ENCODE measurements around the gene WNT5A.
"Not testable (repeated sequence)": the region's sequence is repeated elsewhere in the genome, so short reads cannot be mapped to it uniquely, and the experiment has no call there.

The WNT5A gene

DNA sequence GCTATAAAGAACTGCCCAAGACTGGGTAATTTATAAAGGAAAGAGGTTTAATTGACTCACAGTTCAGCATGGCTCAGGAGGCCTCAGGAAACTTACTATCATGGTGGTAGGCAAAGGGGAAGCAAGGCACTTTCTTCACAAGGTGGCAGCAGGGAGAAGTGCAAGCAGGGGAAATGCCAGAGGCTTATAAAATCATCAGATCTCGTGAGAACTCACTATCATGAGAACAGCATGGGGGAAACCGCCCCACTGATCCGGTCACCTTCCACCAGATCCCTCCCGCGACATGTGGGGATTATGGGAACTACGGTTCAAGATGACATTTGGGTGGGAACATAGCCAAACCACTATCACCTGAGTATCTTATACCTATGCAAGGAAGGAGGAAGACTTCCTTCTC lies 18.0 kb upstream of the WNT5A start:
- not testable (repeated sequence) for DNase-seq

DNA sequence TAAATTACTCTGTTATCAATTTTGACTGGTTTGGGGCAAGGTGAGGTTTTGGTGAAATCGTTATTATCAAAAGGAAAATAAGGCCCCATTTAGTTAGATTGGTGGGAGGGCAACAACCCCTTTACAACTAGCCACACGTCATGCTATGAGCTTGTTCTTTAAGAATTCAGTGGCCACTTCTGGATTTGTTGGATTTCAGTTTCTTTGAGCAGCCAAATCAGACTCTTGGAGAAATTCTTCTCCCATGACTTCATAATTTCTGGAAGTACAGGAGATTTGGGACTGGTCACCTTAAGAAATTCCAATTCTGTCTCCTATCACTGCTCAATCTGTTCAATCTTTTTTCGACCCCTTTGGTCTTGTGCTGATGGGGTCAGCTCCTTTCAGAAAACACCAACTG lies 14.8 kb upstream of the WNT5A start:
- no peak for DNase-seq

DNA sequence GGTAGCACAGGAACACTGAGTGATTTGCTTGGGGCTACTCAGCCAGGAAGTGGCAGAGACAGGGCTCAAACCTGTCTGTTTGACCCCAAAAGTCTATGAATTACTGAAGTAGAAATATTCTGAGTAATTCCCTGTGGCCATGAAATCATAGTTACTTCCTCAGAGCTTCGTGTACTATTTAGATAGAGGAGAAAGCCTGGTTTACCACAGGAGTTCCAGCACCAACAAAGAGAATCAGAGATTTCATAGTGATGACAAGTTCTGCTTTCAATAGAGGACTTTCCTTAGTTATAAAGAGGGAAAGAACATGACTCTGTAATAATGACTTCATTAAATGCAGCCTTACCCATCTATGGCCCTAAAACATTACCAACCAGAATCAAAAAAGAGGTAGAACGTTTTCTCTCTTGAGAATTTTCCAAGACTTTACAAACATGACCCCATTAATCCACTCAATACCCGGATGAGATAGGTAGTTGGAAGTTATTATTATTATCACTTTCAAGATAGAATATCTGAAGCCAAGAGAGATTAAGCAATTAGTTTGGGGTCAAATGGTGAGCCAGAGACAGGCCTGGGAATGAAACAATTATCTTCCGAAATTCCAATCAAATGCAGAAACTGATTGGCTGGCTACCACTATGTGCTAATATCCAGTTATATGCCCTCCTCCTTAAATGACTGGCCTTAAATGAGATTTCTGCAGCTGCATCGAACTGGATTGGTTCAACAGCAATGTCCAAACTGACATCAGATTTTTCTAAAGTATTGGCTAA lies 13.6 kb upstream of the WNT5A start:
- DNase-seq, result no peak

DNA sequence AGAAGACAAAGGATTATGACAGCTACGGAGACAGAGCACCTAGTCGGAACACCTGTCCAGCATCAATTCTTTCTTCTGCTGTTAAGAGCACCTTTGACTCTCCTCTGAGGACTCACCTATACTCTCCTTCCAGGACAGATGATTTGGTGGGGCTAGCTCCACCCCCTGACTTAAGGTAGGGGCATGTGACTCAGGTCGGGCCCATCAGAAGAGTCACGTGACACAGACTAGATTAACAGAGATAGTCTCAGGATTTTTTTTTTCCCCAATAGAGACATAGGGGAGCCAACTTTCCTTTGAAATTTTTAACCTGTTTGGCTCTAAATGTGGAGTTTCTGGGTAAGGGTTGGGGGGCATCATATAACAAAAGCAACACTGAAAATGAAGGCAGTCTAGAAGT lies 11.4 kb upstream of the WNT5A start:
- no peak for DNase-seq

DNA sequence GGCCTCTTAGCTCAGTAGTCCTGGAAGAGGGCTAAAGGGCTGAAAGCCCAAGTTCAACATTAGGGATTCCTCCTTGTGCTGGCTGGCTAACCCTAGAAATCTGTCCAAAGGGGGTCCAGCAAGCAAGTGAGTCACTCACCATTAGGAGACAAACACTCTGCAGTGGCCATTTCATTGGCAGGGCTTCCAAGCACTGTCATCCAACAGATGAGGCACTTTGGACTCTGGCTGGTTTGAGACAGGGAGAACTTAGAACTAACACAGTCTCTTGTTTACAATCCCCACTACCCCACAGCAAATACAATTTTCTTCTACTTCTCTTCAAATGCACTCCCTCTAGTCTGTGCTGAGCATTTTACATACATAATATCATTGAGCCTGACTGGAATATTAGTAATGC lies 10.1 kb upstream of the WNT5A start:
- DNase-seq, result no peak

DNA sequence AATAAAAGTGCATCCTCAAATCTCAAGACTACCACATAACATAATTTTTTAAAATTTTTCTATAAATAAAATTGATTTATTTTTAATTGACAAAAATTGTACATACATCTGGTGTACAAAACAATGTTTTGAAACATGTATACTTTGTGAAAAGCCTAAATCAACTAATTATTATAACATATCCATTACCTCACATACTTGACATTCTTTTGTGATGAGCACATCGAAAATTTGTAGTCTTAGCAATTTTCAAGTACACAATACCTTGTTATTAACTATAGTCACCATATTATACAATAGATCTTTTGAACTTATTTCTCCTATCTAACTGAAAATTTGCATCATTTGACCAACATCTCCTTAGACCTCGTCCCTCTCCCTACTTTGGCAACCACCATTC lies 7.9 kb upstream of the WNT5A start:
- DNase-seq, result no peak

DNA sequence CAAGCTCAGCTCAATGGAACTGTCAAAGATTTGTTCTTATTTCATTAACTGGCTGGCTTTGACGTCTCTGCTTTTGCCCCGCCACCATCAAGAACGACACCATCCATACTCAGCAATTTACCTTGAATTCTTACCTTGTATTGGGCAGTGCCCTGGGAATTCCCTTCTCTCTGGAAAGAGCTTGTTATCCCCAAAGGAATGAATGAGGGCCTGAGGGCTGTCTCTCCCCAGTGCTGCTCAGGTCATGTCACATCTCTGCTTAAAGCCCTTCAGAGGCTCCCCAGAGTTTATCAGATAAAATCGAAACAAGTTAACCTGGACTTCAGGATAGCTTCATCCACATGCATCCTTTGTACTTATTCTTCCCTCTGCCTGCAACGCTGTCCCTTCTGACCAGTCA lies 5.9 kb upstream of the WNT5A start:
- DNase-seq, result no peak

DNA sequence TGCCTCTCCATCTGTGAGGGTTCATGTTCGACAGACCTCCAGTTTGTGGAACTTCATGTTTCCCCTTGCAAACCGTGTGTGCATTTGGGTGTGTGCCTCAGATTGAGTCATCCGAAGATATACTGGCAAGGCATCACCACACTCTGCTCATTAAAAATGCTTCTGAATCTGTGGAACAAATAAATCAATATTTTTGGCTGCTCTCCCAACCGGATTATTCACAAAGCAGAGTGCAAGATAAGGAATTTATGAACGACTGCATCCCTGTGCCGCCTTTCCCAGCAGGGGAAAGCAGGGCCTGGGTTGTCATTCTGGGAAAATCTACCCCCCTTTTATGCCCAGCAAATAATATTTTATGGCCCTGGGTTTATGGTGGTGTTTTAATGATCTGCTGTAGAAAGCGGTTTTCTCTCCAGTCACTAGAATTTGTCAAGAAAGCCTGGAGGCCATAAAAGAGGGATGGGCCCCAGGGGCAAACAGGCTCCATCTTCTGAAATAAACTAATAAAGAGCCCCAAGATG lies 4.2 kb upstream of the WNT5A start:
- no peak for DNase-seq

DNA sequence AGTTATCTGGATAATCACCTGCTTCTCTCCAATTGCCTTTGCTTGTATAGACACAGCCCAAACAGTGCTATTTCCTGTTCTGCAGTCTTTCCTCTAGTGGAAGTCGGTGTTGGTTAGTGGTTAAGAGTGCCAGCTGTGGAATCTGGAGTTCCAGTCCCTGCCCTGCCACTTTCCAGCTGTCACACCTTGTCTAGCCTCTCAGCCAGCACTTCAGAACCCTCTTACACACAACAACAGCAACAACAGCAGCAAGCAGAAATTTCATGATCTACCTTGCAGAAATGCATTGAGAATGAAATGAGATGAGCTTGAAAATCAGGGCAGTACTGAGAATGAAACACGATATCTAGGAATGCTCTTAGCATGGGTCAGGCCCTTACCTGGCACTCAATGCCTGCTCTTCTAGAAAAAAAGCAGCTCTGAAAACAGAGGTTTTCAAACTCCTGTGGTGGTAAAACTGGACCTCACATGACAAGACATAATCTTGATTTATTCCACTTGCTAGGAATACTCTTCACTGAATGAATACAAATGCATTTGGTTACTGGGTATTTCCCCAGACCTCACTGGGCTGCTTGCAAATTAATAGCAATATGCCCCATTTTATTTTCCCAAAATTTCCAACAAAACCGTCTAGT lies 3.3 kb upstream of the WNT5A start:
- no peak for DNase-seq

DNA sequence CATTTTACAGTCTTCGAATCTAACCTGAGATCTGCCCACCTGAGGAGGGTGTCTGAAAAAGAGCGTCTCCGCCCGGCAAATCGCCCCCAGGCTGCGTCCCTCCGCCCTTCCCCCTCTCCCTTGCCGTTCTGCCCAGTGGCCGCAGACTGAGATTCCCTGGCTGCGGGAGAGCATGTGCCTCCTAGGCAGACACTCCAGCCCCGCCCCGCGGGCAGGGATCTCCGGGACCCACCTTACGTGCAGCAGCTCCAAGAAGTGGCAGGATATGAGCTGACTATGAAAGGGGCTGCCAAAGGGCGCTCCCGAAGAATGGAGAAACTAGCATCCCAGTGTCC lies 2.7 kb upstream of the WNT5A start:
- no peak for DNase-seq

DNA sequence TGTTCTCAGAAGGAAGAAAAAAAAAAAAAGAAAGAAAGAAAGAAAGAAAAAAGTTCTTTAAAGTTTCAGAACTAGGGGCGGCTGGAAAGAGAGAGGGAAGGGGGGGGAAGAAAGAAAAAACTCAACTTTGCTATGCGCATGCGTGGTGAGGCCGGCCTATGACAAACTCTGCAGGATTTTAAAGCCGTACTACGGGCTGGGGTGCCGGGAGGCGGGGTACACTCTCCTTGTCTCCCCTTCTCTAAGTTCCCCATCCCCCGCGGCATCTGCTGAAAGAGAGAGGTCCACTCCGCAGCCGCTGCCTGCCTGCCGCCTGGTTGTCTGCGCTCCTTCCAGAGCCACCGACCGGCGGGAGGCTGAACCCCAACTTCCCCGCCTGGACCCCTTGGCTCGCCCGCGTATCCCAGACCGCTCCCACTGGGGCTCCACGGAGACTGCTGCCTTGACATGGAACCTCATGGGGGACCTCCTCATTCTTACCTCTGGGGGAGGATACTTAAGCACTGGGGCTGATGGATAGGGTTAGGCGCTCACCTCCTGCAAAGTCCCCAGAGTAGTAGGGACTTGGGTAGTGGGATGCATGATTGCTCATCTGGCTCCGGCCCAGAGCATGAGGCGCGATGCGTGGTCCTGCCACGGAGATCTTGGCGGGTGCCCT lies 1.4 kb upstream of the WNT5A start:
- DNase-seq, result no peak

DNA sequence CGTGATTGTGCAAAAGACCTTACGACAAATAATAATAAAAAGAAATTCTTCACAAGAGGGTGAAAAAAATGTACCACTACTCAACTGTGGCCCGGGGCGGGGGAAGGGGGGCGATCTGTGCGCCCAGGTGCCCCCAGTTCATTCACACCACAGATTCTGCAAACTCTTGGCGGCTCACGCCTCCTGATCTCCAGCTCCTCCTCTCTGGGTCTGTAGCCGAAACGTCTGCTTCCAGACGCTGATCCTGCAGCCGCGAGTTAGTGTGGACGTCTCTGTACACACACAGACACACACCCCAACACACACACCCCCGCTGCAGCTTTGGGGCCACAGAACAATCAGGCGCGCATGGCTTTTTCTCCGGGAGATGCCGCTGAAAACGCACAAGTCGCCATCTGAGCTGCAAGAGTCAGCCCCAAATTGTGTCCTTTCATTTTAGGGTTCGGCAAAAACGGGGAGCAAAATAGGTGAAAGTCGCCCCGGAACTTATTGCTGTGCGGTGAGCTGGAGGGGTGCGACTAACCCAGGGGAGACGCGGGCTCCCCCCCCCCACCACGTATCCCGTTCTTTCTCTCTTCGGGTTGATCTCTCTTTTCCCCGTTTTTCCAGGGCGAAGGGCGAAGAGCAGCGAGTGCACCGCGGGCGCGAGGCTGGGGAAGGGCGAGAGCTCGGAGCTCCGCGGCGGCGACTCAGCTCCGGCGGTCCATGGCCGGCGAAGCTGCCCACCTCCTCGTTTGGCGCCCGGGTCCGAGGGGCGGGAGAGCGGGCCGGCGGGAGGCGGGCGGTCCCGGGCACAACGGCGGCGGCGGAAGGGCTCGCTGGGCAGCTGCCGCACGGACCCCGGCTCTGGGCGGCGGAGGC lies 505 bp upstream of the WNT5A start:
- DNase-seq, result no peak

DNA sequence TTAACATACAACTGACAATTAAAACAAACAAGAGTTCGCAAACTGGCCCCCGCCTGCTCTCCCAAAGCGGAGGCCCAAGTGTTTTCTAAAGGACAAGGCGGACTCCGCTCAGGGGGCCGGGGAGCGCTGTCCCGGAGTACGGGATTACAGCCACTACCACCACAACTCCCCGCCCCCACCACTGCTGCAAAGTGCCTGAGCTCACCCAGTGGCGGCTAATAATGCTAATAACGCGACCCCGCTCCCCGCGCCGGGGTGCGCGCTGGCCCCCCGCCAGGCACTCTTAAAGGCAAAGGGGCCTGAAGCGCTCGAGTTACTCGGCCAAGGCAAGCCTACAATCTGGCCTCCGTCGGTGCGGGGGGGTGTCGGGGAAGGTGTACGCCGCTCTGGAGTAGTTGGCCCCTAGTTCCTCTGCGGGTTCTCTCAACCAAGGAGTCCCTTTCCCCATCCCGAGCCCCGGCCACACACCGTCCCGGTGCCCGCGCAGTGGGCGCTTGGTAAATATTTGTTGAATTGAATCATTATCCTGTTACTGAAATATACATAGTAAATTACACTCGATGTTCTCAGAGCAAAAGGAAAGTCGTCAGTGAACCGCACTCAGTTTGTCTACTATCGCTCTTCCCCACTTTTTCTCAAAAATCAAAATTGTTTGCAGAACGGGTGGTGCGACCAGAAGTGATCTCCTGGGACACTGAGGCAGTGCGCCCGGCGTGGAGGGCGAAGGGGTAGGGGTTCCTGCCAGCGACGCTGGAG lies 827 bp downstream of the WNT5A start:
- no peak for DNase-seq

DNA sequence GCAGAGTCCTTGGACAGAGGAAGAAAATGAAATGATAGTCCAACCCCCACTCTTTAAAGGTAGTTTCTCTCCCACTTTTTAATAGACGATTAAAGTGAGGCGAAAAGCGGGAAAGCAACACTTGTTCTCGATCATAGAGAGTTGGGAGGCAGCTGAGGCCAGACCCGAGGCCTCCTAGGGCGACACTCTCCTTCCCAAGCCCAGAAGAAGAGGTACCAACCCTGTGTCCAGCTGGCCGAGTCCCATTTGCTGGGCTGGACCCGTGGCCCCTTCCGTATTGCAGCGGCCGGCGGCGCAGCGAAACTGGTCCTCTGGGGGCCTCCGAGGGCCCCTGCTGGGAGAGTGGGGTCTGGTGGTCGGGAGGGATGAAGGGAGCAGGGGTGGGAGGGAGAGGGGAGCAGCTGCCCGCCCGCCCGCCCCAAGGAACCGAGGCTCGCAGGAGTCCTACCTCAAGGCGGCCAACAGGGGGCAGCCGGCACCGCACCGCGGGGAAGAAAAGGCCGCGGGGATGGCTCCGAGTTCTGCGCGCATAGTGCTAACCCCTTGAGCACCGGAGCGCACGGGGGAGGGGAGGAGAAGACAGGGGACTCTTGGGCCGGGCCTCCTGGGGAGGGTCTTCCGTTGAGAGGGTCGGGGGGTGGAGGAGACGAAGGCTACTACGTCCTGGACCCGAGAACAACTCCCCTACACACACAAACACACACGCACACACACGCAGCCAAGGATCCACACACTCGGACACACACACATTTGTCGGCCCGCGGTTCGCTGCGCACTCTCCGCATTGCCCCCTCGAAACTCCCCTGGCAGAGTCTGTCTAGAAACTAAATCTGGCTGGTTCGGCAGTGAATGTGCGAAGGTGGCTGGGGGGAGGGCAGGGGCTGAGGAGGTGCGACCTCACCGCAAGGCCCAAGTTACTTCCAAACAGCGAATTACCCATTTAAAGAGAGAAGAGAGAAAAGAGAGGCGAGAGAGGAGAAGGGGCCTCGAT lies 2.0 kb downstream of the WNT5A start:
- DNase-seq, result no peak

DNA sequence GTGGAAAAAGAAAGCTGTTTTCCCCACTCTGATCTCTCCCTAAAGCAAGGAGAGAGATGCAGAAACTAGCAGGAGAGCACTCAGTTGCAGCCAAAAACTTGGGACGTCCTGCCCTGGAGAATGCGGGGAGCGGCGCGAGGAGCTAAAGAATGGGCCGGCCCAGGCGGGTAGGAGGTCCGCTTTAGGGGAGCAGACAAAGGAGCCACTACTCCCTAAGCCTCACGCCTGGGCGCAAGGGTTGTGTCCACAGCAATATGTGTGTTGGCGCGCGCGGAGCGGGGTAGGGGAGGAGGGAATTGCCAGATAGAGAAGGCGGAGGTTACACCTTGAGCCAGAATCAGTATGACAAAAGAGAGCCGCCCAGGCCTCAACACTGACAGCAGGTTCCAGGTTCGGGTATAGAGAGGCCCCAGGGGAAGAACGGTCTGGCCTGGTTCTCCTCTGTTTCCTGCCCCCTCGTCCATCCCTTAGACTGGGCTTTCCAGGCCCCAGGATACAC lies 2.9 kb downstream of the WNT5A start:
- DNase-seq, result no peak

DNA sequence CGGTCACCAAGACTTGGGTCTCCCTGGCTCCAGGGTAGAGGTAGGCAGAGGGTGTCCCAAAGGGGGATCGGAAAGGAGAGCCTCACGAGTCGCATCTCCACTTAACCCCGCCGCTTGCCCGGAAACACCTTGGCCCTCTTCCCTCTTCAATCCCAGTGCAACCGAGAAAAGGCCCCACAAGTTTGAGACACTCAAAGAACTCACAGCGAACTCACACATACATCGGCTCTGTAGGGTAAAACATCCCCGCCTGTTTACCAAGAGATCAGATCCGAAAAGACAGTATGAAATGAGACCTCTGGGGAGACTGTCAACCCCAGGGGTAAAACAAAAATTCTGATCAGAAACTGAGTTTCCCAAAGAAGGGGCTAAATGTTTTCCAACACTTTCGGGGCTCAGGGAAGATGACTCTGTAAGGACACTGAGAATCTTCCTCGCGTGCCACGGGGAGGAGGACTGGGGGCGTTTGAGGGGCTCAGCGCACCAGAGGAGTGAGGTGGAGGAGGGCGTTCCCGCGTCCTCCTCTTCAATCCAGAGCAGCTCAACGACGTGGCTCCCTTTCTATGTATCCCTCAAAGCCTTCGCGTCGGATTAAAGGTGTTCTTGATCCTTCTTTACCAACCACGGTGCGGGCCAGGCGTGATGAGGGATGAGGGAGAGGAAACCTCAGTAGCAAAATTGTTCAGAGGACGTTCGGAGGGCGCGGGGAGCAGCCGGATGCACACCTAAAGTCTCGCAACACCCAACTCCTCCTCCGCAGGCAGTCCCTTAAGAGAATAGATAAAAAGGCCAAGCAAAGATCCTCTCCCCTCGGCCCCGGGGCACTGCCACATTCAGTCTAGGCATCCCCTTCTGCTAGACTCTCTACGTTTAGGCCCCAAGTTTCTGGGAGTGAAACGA lies 3.7 kb downstream of the WNT5A start:
- no peak for DNase-seq

DNA sequence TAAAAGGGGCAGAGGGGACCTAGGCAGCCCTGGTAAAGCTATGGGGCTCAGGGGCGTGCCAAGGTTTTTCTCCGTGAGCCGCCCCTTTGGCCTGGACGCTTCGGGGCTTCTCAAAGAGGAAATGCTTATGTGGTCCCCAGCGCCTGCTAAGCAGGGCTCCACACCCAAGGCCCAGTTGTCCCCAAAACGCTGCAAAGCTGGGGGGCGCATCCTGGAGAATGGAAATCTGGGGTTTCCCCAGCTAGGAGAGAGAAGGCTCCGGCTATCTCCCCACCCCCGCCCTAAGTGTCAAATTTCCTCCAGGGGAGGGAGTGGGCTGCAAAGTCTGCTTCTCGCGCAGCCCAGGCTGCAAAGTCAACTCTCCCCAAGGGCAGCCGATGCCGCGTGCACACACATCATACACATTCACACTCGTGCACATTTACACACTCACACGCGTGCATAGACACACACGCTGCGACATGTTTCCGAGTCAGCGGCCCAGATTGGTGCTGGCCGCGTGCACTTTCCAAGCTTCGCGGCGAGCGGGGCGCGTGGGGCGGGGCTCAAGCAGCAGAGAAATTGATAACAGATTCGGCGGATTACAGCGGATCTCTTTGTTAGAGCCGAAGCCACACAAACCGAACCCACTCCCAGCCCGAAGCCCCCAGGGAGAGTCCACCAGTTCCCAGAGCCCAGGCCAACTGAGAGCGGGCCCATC lies 4.5 kb downstream of the WNT5A start:
- no peak for DNase-seq

DNA sequence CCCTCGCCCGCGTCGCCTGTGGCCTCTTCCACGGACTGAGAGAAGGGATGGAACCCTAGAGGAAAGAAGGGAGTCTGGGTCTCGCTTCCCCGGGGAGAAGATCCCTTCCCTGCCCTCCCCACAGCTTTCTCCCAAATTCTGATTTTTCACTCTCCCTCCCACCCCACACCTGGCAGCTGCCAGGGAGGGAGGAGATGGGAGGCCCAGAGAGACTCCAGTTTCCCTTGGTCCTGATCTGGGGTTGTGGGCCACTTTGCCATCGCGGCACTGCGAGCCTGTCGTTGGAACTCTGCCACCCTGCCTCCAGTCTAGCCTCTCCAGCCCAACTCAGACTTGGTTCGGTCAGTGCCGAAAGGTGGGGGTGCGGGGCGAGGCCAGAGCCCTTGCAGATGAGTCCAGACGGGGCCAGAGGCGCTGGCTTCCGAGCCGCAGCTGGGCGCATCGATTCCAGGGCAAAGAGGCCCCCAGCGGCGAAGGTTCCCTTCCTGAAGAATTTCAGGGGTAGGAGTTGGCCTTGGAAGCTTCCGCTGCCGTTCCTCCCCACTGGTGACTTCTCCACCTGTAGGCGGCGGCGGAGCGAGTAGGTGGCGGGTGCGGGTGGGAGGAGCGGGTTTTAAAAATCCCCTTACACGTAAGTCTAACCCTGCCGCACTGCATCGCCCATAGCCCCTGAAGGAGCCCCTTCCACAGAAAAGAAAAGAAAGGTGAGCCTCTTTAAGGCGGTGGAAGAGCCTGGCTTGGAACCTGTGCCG lies 5.2 kb downstream of the WNT5A start:
- no peak for DNase-seq
